EH (cell line): ENCODE measurements around the gene SLC22A23.

Experiments
- DNase-seq: peaks from one replicate; pipeline ENCODE4 v3.0.0-alpha.2; 2015; ENCODE audit warnings: low read depth

Gene SLC22A23

DNA sequence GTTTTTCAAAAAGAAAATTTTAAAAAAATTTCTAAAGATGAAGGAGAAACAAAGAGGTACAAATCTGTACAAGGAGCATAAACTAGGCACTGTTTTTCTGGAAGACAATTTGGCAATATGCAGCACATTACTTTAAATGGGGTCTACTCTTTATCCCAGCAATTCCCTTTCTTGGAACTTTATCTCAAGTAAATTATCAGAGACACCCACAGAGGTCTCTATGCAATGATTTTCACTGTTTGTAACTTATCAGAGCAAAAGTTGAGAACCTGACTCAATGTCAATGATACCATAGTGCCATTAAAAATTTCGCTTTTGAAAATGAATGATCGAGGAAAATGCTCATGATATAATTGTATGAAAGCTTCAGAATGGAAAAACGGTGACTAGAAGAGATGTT lies 35.7 kb downstream of the SLC22A23 start:
- DNase-seq: no peak

DNA sequence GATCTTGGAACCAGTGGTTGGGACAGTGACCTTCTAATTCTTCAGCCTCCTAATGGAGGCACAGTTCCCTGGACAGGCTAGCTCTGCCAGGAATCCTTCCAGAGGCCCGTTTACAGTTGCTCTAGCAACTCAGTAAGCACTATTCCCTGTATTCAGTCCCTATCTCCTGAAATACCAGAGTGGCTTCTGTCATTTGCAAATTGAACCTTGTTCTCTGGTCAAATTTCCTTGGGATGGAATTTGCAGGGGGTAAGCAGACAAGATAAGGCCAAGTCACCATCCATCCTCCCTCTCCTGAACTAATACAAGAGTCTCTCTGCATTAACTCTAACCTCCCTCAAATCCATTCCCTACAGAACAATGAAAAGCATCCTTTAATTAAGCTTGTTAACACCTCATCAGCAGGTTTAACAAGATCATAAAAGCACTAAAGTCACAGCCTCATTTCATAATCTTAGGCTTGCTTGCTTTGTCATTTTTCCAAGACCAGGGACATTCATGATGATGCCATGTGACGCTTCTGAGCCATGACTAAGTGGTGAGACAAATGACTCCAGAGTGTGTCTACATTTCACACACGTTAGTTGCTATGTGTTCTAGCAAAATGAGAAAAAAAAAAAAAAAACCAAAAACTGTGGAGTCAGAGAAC lies 37.1 kb downstream of the SLC22A23 start:
- DNase-seq: peak; percentile 79

DNA sequence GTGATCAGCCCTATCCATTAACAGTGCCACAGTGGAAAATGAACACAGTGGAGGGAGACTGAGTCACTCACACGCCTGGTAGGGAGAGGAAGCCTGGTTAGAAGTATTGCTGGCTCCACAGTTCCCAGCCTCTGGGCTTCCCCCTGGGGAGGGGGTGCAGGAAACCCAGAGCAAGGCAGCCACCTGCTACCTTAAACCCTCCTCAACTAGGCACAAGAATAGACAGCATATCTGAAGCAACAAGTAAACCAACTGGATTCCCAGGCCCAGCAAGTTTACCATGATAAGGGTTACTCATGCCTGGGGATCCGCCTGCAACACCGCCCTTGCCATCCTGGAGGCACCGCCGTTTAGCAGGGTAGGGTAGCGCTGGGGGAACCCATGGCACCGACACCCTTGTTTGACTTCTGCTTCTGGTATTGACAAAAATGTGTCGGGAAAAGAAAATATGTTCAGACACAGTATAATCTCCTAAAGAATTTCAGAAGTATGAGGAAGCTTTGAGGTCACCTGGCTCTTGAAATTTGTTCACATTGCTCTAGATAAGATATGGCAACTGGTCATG lies 38.3 kb downstream of the SLC22A23 start:
- no peak for DNase-seq

DNA sequence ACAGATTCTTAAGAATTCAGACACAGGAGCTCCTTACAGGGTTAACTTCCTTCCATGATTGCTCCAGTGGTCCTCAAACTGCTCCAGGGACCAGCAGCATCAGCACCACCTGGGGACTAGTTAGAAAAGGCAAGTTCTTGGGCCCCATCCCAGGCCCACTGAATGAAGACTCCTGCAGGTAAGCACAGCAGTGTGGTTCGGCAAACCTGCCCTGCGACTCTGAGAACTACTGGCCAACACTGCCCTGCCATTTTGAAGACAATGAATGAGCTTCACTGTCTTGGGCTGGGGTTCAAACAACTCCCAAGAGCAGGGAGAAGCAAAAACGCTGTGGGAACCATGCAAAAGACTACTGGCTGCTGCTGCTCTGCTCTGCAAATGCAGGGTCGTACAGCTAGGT lies 39.4 kb downstream of the SLC22A23 start:
- DNase-seq: no peak

DNA sequence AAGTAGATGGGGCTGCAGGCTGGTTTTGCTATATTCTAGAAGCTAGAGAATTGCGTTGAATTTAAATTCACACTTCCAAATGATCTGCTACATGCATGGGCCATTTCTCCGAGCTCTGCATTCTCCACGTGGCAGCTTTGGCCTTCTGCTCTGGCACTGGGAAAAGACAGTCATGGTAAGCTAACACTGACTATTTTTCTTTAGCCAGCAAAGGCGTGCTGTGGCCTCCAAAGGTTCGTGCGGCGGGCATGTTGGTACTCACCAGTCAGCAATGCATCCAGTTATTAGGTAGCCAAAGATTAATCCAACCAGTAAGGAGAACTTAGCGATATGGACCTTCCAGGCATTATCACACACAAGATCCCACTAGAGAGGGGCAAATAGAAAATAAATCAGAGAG lies 41.4 kb downstream of the SLC22A23 start:
- DNase-seq: no peak

DNA sequence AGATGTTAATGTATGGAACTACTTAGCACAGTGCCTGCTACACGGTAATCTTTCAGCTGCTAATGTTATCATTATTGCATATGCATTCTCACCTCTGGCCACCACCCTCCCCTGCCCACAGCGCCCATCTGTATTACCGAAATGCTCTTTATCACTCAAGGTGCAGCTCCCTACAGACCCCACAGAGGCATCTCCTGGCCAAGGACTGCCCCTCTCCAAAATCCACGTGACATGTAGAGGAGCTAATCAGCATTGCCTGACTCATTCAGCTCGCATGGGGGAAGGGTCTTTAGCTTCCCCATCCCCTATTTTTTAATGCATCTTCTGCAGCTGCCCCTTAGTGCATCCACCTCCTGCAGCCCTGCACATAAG lies 41.8 kb downstream of the SLC22A23 start:
- DNase-seq: no peak

DNA sequence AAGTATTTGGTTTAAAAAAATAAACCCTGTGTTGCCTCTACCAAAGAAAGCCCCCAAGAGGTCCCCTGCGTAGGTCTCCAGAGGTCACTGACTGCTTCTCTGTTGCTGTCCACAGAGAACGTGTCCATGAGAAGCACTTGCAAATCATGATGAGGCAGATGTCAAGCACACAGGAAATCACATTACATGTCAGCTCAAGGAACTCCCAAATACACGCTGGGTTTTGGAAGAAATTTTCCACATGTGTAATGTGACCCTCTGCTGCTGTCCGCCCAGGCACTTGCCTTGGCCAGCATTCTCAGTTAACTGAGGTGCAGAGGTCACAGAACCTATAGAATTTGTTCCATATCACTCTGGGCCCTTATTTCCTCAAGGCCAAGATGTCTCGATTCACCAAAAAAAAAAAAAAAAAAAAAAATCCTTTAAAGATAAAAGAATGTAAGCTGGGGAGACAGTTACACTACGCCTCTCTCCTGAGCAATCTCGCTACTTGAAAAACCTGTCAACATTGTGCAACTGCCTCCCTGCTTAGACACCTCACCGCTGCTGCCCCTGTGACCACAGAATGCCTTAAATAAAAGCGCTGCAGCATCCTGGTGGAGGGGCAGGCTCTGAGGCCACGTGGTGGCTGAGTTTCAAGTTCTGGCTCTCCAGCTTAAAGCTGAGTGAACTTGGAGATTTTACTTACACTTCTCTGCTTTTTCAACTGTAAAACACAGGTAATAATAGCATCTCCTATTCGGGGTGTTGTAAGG lies 42.3 kb downstream of the SLC22A23 start:
- no peak for DNase-seq

DNA sequence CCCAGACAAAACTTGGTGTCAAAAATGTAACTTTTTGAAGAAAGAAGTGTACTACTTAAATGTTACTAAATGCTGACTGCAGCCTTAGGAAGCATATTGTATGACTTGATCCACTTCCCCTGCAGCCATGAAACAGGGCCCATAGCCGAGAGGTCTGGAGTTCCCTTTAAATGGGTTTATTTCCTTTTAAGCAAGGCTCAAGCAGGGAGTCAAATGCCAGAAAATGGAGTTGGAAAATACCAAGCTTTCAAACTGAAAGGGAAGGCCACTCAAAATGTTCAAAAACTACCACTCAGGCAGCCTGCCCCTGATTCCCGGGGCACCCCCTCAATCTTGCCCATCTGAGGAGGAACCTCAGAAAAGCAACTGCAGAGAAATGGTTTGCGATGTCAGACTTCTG lies 43.3 kb downstream of the SLC22A23 start:
- no peak for DNase-seq

DNA sequence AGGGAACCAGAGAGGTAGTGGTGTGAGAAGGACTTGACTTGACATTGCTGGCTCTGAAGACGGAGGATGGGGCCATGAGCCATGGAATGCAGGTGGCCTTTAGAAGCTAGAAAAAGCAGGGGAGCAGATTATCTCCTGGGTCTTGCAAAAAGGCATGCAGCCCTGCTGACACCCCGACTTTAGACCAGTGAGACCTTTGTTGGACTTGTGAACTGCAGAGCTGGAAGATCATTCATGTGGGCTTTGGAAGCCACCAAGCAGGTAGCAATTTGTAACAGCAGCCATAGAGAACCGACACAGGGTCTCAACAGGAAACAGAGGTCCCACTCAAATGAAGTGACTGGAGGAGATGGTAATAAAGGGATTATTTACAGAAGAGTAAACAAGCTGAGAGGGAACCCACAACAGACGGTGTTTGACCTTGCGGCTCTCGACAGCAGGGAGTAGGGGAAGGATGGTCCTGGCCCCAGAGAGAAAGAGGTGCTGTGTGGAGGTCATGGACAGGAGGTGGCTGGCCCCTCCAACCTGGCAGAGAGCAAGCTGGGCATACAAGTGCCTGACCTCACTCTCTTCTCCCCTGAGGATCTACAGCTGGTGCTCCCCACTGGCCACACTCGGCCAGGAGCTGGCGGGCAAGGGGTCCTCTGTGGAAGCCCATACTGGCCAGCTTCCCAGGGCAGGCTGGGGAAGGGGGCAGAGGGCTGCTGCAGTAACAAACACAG lies 43.9 kb downstream of the SLC22A23 start:
- DNase-seq: no peak

DNA sequence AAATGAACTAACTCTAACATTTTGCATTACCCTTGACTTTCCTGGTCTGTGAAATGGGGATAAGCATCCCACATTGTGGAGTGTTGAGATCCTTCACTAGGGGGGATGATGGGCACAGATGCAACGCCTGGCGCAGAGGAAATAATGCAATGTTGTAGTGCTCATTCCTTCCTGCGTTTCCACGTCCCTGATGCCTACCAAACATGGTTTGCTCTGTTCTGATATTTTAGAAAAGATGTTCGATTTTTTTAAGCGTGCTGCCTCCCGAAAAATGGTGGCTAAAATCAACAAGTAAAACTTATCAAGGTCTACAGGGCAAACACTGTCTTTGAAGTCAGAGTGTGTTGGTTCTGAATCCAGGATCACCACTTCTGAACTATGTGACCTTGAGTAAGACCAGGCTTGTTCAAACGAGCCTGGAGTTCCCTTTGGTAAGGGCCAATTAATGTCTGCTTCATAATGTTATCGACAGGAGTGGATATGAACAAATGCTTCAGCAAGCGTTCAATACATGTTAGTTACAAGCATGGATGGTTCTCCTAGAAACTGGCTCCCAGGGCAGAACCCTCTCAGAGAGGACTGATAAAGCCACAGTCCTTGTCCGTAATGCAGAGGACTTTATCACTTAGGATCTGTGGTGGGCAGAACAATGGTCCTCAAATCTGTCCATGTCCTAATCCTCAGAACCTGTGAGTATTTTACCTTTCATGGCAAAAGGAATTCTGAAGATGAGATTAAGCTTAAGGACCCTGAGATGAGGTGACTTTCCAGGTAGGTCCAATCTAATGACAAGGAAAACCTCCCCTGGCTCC lies 44.7 kb downstream of the SLC22A23 start:
- no peak for DNase-seq

DNA sequence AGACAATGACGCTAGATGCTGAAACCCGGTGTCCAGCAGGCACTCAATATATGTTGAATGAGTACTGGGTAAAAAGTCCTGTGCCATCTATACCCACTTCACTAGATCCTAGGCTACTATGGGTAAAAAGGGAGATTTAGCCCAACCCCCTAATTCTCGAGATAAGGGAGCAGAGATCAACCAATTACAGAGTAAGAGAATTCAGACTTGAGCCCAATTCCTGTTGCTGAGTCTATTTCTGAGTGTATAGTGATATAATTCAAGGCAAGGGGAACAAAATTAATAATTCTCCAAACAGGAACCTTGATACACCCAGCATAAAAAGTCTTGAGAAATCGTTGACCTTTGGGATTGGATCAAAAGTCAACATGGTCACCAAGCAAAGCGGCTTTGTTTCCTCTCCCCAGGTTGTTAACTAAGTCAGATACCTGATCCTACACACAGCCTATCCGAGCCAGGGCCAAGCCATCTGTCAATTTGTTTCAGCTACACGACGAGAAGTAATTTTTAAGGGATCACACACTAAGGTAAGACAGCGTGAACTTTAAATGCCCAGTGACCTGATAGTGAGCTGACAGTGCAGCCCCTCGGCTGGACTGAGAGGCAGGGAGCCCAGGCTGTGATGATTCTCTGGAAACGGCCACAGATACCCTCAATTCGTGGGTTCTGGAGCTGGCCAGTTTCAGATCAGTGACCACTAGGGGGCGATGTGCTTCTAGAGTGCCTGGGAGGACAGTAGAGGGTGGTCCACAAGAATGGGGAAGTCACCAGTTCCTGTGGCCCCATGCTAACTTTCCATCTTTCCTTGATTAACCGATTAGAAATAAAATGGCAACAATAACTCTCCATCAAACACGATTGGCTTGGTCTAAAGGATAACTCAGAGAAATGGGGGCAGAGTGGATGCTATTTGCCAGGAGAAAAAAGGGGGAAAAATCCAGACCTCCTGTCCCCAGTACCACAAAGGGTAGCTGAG lies 46.2 kb downstream of the SLC22A23 start:
- DNase-seq: peak; percentile 62

DNA sequence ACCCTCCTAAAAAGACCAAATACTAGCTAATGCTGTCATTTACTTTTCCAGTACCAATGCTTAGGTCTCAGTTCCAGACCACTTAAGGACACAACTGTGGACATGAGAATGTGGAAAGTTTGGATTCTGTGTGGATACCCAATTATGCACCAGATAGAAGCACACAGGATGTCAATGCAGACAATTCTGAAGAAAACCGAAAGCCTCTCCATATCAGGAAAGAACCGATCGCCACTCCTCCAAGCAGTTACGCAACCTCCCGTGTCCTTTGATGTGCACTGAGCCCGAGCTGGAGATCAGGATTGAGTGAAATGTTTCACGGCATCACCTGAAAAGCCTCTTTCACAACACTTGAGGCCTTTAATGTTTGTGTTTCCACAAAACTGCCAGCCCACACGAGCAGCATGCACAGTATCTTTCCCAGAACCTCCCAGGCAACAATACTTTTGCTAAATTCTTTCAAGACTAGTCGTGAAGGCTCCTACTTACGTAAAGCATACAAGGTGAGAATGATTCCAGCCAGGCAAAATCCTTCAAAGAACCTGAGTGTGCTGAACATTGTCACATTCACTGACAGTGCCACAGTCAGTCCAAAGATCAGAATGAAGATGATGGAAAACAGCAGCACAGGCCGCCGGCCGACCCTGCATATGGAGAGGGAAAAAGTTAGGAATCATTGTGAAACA lies 47.0 kb downstream of the SLC22A23 start:
- DNase-seq: no peak

DNA sequence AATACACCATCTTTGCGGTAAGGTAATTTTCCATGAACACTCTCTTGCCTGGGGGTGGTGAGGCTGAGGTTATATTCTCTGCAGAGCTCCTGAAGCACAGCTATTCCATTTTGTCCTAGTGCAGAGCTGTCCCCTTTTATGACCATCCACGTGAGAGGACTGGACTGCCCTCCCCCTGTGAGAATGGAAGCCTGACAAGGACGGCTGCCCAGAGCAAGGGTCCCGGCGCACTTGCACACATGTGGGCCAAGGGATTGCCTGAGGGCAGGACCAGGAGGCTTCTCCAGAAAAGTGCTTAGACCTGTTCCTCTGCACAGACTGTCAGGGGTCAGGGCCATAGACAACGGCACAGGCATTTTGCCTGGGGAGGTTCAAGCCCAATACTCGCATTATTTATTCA lies 48.2 kb downstream of the SLC22A23 start:
- DNase-seq: no peak

DNA sequence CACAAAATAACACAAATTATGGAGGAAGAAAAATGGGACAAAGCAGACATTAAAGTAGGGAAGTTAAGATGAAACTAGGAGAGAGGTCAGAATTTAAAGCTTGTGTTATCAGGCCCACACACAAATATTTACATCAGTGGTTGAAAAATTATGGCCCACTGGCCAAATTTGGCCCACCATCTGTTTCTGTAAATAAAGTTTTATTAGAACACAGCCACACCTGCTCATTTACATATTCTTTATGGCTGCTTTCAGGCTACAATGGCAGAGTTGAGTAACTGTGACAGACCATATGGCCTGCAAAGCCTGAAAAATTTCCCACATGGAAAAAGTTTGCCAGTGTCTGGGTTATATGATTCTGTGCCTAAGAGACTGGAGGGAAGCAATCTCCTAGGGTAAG lies 49.0 kb downstream of the SLC22A23 start:
- DNase-seq: no peak

DNA sequence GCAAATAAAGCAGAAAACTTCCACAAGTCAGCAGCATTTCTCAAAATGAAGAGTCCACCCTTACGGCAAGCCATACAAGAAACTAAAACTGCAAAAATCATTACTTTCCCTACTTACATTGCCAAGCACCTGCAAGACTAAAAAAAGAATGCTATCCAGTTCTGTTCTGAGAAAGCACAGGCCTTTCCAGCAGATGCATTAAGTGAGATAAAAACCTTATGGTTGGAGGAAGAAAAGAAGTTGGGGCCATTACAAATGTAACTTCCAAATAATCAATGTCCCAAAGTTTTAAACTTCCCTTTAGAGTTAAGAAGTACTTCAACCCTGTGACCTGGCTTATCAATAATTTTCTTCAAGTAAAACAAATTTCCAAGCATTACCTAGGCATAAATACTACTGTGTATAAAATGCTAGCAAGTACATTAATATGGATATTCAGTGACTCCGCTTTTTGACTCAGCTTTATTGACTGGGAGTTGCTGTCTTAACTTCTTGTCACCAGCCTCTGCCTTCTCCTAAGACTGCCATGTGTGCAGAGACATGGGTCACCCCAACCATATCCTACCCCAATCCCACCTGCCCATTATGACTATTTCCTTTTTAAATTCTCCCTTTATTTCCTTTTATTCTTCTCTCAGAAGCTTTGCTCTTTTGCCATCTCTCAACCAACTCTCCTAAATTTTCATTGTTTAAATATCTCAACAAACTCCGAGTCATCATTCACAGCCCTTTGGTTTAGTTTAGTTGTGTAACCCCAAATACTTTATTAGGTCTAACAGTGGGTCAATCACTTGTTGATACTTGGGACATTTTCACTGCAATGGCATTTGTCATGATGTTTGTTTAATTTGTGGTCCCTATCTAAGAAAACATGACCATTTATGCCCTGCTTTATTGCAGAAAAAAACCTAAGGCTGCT lies 49.7 kb downstream of the SLC22A23 start:
- no peak for DNase-seq

DNA sequence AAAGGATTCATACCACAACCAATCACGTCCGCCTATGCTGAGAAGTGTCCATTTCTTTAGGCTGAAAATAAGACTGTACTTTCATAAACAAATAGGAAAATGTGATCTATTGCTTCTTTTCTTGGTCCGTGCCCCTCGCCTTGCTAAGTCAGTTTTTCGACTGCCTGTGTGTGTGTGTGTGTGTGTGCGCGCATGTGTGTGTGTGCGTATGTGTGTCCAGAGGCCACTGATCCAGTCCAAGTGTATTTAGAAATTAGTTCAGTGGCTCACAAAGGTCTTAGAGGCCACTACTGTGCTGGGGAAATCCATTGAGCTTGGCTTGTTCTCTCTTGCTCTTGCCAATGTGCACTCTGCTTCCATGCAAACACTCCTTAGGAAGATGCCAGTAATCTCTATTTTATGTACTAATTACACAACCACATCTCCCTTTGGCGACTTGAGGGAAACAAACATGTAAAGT lies 50.5 kb downstream of the SLC22A23 start:
- no peak for DNase-seq

DNA sequence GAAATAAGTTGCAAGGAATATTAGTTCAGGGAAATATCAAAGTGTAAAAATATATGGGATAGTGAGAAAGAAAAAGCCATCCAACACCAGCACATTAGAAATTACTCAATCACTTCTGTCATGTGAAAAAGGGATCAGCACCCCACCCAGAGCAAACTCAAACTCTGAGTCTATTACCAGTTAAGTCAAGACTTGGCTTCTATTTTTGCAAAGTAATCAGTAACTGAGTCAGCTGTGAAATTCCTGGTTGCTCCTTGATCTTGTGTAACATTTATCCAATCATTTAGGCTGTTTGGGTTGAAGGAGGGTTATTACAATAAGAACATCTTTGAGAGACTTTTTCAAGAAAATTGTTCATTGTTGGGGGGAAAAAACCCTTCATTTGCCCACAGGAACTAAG lies 51.2 kb downstream of the SLC22A23 start:
- DNase-seq: peak; percentile 30

DNA sequence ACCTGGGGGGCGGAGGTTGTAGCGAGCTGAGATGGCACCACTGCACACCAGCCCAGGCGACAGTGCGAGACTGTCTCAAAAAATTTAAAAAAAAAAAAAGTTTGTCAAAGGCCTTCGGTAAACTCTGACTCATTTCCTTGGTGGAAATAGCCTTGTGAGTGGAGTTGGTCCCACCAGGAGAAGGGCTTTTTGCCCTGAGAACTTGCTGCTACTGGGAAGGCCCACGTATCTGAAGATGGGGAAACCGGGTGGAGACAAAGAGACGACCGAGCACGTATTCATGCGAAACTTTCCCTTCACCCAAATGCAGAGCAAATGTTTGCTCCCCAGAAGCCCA lies 51.7 kb downstream of the SLC22A23 start:
- DNase-seq: peak; percentile 18
